Mammary epithelial cell (primary cell): ENCODE results near the gene INPP4A.

ENCODE experiments used
- CTCF ChIP-seq, 2 donors: IDR thresholded peaks in 1 of 2; conservative IDR thresholded peaks in 1 of 2; 2 replicates each; pipeline ENCODE4 v1.5.1; 2011 to 2012; ENCODE audit warnings: inconsistent platforms in 2 of 2, low read length in 2 of 2, mild to moderate bottlenecking in 2 of 2, control low read depth in 1 of 2, low read depth in 1 of 2; ENCODE audit not compliant: insufficient read depth in 1 of 2; ENCODE audit errors: extremely low read depth in 1 of 2
- EZH2 ChIP-seq: IDR thresholded peaks from 2 replicates; pipeline ENCODE4 v1.6.1; 2012; ENCODE audit warnings: low read length, inconsistent platforms, borderline replicate concordance

- no peak for TF ChIP-seq CTCF (conservative IDR thresholded peaks at IDR 0.05 in 1 of 2, IDR thresholded peaks at IDR 0.05 in 1 of 2; ENCODE audit: extremely low read depth in 1 of 2, insufficient read depth in 1 of 2, low read depth in 1 of 2, low read length in 2 of 2)
- no peak for TF ChIP-seq EZH2
Measured at GRCh38 chr2:98545591-98545990, 100.9 kb downstream of the INPP4A start.
